Measurements from ENCODE around the gene GAB2.

- TF ChIP-seq POLR2AphosphoS5 (IDR thresholded peaks at IDR 0.05), result no peak
- no peak for TF ChIP-seq CTCF (IDR thresholded peaks at IDR 0.05)
- no peak for TF ChIP-seq POLR2A (IDR thresholded peaks at IDR 0.05)
- no peak for TF ChIP-seq EP300 (IDR thresholded peaks at IDR 0.05)
These were observed 57.7 kb downstream of the GAB2 start for GRCh38 chr11:78359921-78360320.

All from stomach (tissue), 4 donors.